ENCODE data around the gene DOCK6. TPM values are rescaled to one million over a fixed set of nuclear protein-coding genes. Genes with fewer than 3 reads are reported as not detected.

DOCK6 gene
- total RNA-seq, 1 experiment from 2014 or later = 57.9 TPM

- TF ChIP-seq, protein P1, sequence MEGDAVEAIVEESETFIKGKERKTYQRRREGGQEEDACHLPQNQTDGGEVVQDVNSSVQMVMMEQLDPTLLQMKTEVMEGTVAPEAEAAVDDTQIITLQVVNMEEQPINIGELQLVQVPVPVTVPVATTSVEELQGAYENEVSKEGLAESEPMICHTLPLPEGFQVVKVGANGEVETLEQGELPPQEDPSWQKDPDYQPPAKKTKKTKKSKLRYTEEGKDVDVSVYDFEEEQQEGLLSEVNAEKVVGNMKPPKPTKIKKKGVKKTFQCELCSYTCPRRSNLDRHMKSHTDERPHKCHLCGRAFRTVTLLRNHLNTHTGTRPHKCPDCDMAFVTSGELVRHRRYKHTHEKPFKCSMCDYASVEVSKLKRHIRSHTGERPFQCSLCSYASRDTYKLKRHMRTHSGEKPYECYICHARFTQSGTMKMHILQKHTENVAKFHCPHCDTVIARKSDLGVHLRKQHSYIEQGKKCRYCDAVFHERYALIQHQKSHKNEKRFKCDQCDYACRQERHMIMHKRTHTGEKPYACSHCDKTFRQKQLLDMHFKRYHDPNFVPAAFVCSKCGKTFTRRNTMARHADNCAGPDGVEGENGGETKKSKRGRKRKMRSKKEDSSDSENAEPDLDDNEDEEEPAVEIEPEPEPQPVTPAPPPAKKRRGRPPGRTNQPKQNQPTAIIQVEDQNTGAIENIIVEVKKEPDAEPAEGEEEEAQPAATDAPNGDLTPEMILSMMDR (conservative IDR thresholded peaks at IDR 0.05) = no peak
- Histone ChIP-seq H3K23ac (ENCODE audit: insufficient read length, low read depth, low read length) (no peak overlapping the region), H3K4me2 (ENCODE audit: insufficient read depth, insufficient read length, low read length) (no peak overlapping the region), H3K27me3 (ENCODE audit: insufficient read depth, low read length) (no peaks in the 10 kb centered on the region), H4K5ac (ENCODE audit: insufficient read length, low read depth, low read length) (no peak overlapping the region), H4K91ac (ENCODE audit: insufficient read length, low read depth, low read length) (no peak overlapping the region), H3K18ac (ENCODE audit: insufficient read length, low read depth, low read length) (no peak overlapping the region), H2AK5ac (ENCODE audit: insufficient read length, low read length) (no peak overlapping the region), H4K20me1 (ENCODE audit: control insufficient read depth, insufficient read depth, insufficient read length) (no peaks in the 10 kb centered on the region), H3K9ac (ENCODE audit: extremely low read depth, insufficient read length, low read length) (no peak overlapping the region), H2BK120ac (ENCODE audit: low read depth, low read length, poor library complexity, severe bottlenecking) (no peak overlapping the region), H2BK12ac (ENCODE audit: insufficient read length, low read depth, low read length) (no peak overlapping the region), H2BK15ac (ENCODE audit: low read depth, low read length) (no peak overlapping the region), H3K27ac (ENCODE audit: insufficient read length, low read depth, low read length) (no peak overlapping the region), H2BK20ac (ENCODE audit: low read depth, low read length, poor library complexity, severe bottlenecking) (no peak overlapping the region), H3K79me1 (ENCODE audit: insufficient read depth, low read depth, low read length, poor library complexity, severe bottlenecking) (peaks cover 8% of the 10 kb centered on the region), H2BK5ac (ENCODE audit: insufficient read length, low read length) (no peak overlapping the region), H3K23me2 (ENCODE audit: insufficient read length, low read depth, low read length, poor library complexity, severe bottlenecking) (peaks cover 3% of the 10 kb centered on the region), H3K56ac (ENCODE audit: insufficient read length, low read depth, low read length) (no peak overlapping the region), H3T11ph (ENCODE audit: low read length) (no peak overlapping the region), H3K4ac (ENCODE audit: low read depth, low read length) (no peak overlapping the region), H3K9me3 (ENCODE audit: control insufficient read depth, low read depth, low read length) (no peaks in the 10 kb centered on the region), H3K4me1 (ENCODE audit: insufficient read depth, low read length) (no peaks in the 10 kb centered on the region; the same call in 1 of the 2 replicates), H3K79me2 (ENCODE audit: insufficient read depth, low read length) (peaks cover 6% of the 10 kb centered on the region; the same call in 1 of the 2 replicates), H3K14ac (ENCODE audit: insufficient read depth, low read length) (no peak overlapping the region), H4K8ac (replicated peaks; ENCODE audit: insufficient read length, low read depth, low read length) (no peak overlapping the region), H2AFZ (ENCODE audit: low read length) (no peak overlapping the region)
- DNase-seq = no peak
- H3K27ac Mint-ChIP-seq = peak overlapping the region in 2 of 3 experiments; percentile 71 to 86; a peak in 2 of 7 replicates
- H3K36me3 Mint-ChIP-seq (ENCODE audit: insufficient read depth in 1 of 3, low read depth in 3 of 3) = peaks cover 12 to 47% (median 47%) of the 10 kb centered on the region in 3 experiments
- no peaks in the 10 kb centered on the region for H3K9me3 Mint-ChIP-seq
- WGBS (ENCODE audit: extremely low coverage, insufficient read length, low lambda C conversion rate) = no CpG with 5 or more reads among the region's 7 CpGs
- peaks cover 9 to 10% of the 10 kb centered on the region in 2 experiments for H3K4me1 Mint-ChIP-seq
- H3K4me3 Mint-ChIP-seq = no peak overlapping the region
- no peaks in the 10 kb centered on the region for H3K27me3 Mint-ChIP-seq (ENCODE audit: low read depth)
These were observed 111.1 kb downstream of the DOCK6 start for GRCh38 chr19:11151181-11151580.

Other genes with a start within 250 kb of the DOCK6 start
- gene LDLR, start 173.1 kb downstream of the DOCK6 start, total RNA-seq (2021) = 81.3 and 92.7 TPM in 2 replicates
- 50.8 and 51.5 TPM in 2 replicates for gene SPC24, start 106.7 kb downstream of the DOCK6 start, total RNA-seq (2021)
- gene KANK2, start 65.0 kb downstream of the DOCK6 start, total RNA-seq (2021) = 42.0 and 44.0 TPM in 2 replicates
- gene ANGPTL8, start 22.9 kb downstream of the DOCK6 start, total RNA-seq (2021) = not detected in 2 replicates
- gene TSPAN16, start 33.6 kb upstream of the DOCK6 start, total RNA-seq (2021) = not detected in 2 replicates
- 29.4 and 32.8 TPM in 2 replicates for gene RAB3D, start 77.1 kb upstream of the DOCK6 start, total RNA-seq (2021)
- 69.7 and 73.1 TPM in 2 replicates for gene TMEM205, start 83.7 kb upstream of the DOCK6 start, total RNA-seq (2021)
- gene CCDC159, start 84.0 kb upstream of the DOCK6 start, total RNA-seq (2021) = 5.7 and 5.8 TPM in 2 replicates
- gene PLPPR2, start 92.9 kb upstream of the DOCK6 start, total RNA-seq (2021) = 6.1 and 8.0 TPM in 2 replicates
- 3.8 and 5.2 TPM in 2 replicates for gene SWSAP1, start 112.1 kb upstream of the DOCK6 start, total RNA-seq (2021)
- gene EPOR, start 121.8 kb upstream of the DOCK6 start, total RNA-seq (2021) = 8.9 and 9.3 TPM in 2 replicates
- gene RGL3, start 156.8 kb upstream of the DOCK6 start, total RNA-seq (2021) = 58.5 and 65.9 TPM in 2 replicates
- gene ODAD3, start 172.6 kb upstream of the DOCK6 start, total RNA-seq (2021) = 2.2 and 2.5 TPM in 2 replicates
- gene PRKCSH, start 173.1 kb upstream of the DOCK6 start, total RNA-seq (2021) = 431 and 437 TPM in 2 replicates
- gene ELAVL3, start 218.5 kb upstream of the DOCK6 start, total RNA-seq (2021) = 1.2 and 1.4 TPM in 2 replicates
- gene ZNF653, start 243.3 kb upstream of the DOCK6 start, total RNA-seq (2021) = 9.1 and 11.6 TPM in 2 replicates

Data from H9 (cell line).